Thoracic aorta (tissue), 2 donors: ENCODE results near the gene TBC1D1. TPM values are rescaled to one million over a fixed set of nuclear protein-coding genes. Genes with fewer than 3 reads are reported as not detected.

ENCODE experiments used
- ATAC-seq: fragments of 150-250 bp; one replicate; pipeline ENCODE4 v1.8.0; 2017; ENCODE audit warnings: low read depth; ENCODE audit not compliant: insufficient number of reproducible peaks, low FRiP score
- DNase-seq: peaks from one replicate; pipeline ENCODE4 v3.0.0-alpha.2; 2020; ENCODE audit warnings: low spot score
- H3K27ac ChIP-seq, 2 donors: fragments of 200-600 bp; sonication (generic); 1 replicate in 1 of 2; 2 replicates in 1 of 2; pipeline ENCODE4 v1.5.1; 2016; ENCODE audit warnings: mild to moderate bottlenecking in 2 of 2, moderate library complexity in 2 of 2
- H3K27me3 ChIP-seq: fragments of 200-600 bp; sonication (generic); replicated peaks from 2 replicates; pipeline ENCODE4 v1.6.0; 2016; ENCODE audit warnings: mild to moderate bottlenecking; ENCODE audit not compliant: insufficient read depth
- H3K36me3 ChIP-seq: fragments of 200-600 bp; sonication (generic); one replicate; pipeline ENCODE4 v1.5.1; 2016
- H3K4me1 ChIP-seq, 2 donors: fragments of 200-600 bp; sonication (generic); 1 replicate in 1 of 2; 2 replicates in 1 of 2; pipeline versions ENCODE4 v1.5.1 to v1.6.0; 2016; ENCODE audit warnings: low read depth in 2 of 2, mild to moderate bottlenecking in 1 of 2; ENCODE audit not compliant: control insufficient read depth in 1 of 2
- H3K4me3 ChIP-seq: fragments of 200-600 bp; sonication (generic); 2 replicates; pipeline ENCODE4 v1.5.1; 2016; ENCODE audit warnings: mild to moderate bottlenecking
- H3K9me3 ChIP-seq: fragments of 200-600 bp; sonication (generic); 2 replicates; pipeline ENCODE4 v1.5.1; 2016
- CTCF ChIP-seq: fragments of 200-600 bp; sonication (generic); IDR thresholded peaks from one replicate; pipeline ENCODE4 v1.5.1; 2019; ENCODE audit warnings: antibody characterized with exemption
- total RNA-seq, 2 donors: library from RNA; depleted of rRNA; stranded (reverse); fragments of >200 nt; gene quantifications; one replicate each; pipeline versions ENCODE4 v1.1.0 to v1.2.3, GENCODE V29; 2016

The TBC1D1 gene
- total RNA-seq, 2 donors from 2014 or later = 152 to 206 TPM

GRCh38 chr4:38132107-38132673 lies 241.3 kb downstream of the TBC1D1 start:
- Histone ChIP-seq H3K27me3 (no peaks in the 10 kb centered on the region), H3K4me1 (peaks cover 23 to 40% of the 10 kb centered on the region in 2 donors), H3K9me3 (no peaks in the 10 kb centered on the region), H3K36me3 (peaks cover 30% of the 10 kb centered on the region), H3K4me3 (peak overlapping the region; percentile 11), H3K27ac (peak overlapping the region; percentile 56 to 71)
- TF ChIP-seq CTCF = no peak
- ATAC-seq (peak; percentile 83), DNase-seq (peak; percentile 57)

- Histone ChIP-seq H3K9me3 (no peaks in the 10 kb centered on the region), H3K27me3 (no peaks in the 10 kb centered on the region), H3K36me3 (peaks cover 36% of the 10 kb centered on the region), H3K27ac (peak overlapping the region in 1 of 2 donors; percentile 71), H3K4me1 (peaks cover 23 to 40% of the 10 kb centered on the region in 2 donors), H3K4me3 (no peak overlapping the region)
- ATAC-seq (no peak), DNase-seq (no peak)
- TF ChIP-seq CTCF = no peak
Measured at GRCh38 chr4:38132843-38133662, 242.2 kb downstream of the TBC1D1 start.

- H3K4me1 ChIP-seq = peaks cover 23 to 40% of the 10 kb centered on the region in 2 donors
Measured at GRCh38 chr4:38133711-38134480, 243.0 kb downstream of the TBC1D1 start.

GRCh38 chr4:38135201-38135600 lies 244.3 kb downstream of the TBC1D1 start:
- peaks cover 51% of the 10 kb centered on the region for H3K36me3 ChIP-seq
- TF ChIP-seq CTCF = no peak

More at GRCh38 chr4:38133711-38134480, 243.0 kb downstream of the TBC1D1 start:
- H3K36me3 ChIP-seq = peaks cover 43% of the 10 kb centered on the region
- DNase-seq = no peak
- no peaks in the 10 kb centered on the region for H3K27me3 ChIP-seq
- no peak overlapping the region for H3K27ac ChIP-seq
- no peak for TF ChIP-seq CTCF
- H3K9me3 ChIP-seq = no peaks in the 10 kb centered on the region
- ATAC-seq = no peak
- H3K4me3 ChIP-seq = no peak overlapping the region

GRCh38 chr4:38136604-38137003 lies 245.7 kb downstream of the TBC1D1 start:
- no peak for TF ChIP-seq CTCF
- H3K4me1 ChIP-seq = peaks cover 10 to 13% of the 10 kb centered on the region in 2 donors
- ATAC-seq = no peak
- H3K36me3 ChIP-seq = peaks cover 51% of the 10 kb centered on the region
- H3K27ac ChIP-seq = no peak overlapping the region
- no peaks in the 10 kb centered on the region for H3K9me3 ChIP-seq
- no peak overlapping the region for H3K4me3 ChIP-seq
- no peak for DNase-seq
- no peaks in the 10 kb centered on the region for H3K27me3 ChIP-seq

More at GRCh38 chr4:38135201-38135600, 244.3 kb downstream of the TBC1D1 start:
- ATAC-seq (no peak), DNase-seq (no peak)
- peaks cover 14 to 27% of the 10 kb centered on the region in 2 donors for H3K4me1 ChIP-seq
- no peak overlapping the region for H3K27ac ChIP-seq
- H3K9me3 ChIP-seq = no peaks in the 10 kb centered on the region
- H3K27me3 ChIP-seq = no peaks in the 10 kb centered on the region
- H3K4me3 ChIP-seq = no peak overlapping the region
